HepG2 (cell line): ENCODE measurements around the gene MTHFD1. TPM values are rescaled to one million over a fixed set of nuclear protein-coding genes. Genes with fewer than 3 reads are reported as not detected.
A peak's percentile ranks its signal among the peaks of the same experiment; 100 is the strongest.

Experiments used
- PATZ1 ChIP-seq: sonication (generic); formaldehyde crosslinking; IDR thresholded peaks from 2 replicates; pipeline ENCODE4 v1.4.0; 2020; ENCODE audit warnings: missing genetic modification reagents
- RELA ChIP-seq: sonication (generic); formaldehyde crosslinking; IDR thresholded peaks from 2 replicates; pipeline ENCODE4 v1.4.0; 2020; ENCODE audit warnings: missing genetic modification reagents
- RXRB ChIP-seq: IDR thresholded peaks from 2 replicates; pipeline ENCODE4 v1.6.1; 2016; ENCODE audit warnings: borderline replicate concordance, missing genetic modification reagents, missing compliant biosample characterization
- SOX13 ChIP-seq, 3 experiments: fragments of 450-650 bp in 1 of 3; sonication (generic) in 1 of 3; formaldehyde crosslinking in 1 of 3; IDR thresholded peaks in 2 of 3; conservative IDR thresholded peaks in 1 of 3; 2 replicates each; pipeline versions ENCODE4 v1.5.0 to v1.6.1; 2016 to 2020; ENCODE audit warnings: antibody characterized with exemption in 1 of 3, mild to moderate bottlenecking in 1 of 3, missing compliant biosample characterization in 1 of 3, missing genetic modification reagents in 1 of 3, moderate library complexity in 1 of 3
- TOE1 ChIP-seq: sonication (generic); formaldehyde crosslinking; IDR thresholded peaks from 2 replicates; pipeline ENCODE4 v1.4.0; 2020; ENCODE audit warnings: mild to moderate bottlenecking, missing genetic modification reagents
- ZNF724P ChIP-seq: sonication (generic); formaldehyde crosslinking; IDR thresholded peaks from 2 replicates; pipeline ENCODE4 v1.8.0; 2022; ENCODE audit warnings: missing genetic modification reagents, borderline replicate concordance
- polyA plus RNA-seq, 8 experiments: library from polyadenylated mRNA; depleted of rRNA in 3 of 8; stranded (reverse) in 7 of 8; unstranded in 1 of 8; fragments of >200 nt; fragmentation: Illumina TruSeq in 4 of 8; extraction: Trizol in 4 of 8; gene quantifications; 2 replicates each; pipeline versions ENCODE4 v1.2.1 to v1.2.3, GENCODE V29; 2011 to 2016; ENCODE audit warnings: low read depth in 4 of 8, missing spikeins in 1 of 8, mixed read lengths in 1 of 8; ENCODE audit not compliant: insufficient read depth in 1 of 8
- total RNA-seq, 5 experiments: library from RNA; depleted of rRNA; stranded (reverse); fragments of >200 nt; fragmentation: Illumina TruSeq; extraction: Trizol; gene quantifications; 2 replicates each; pipeline ENCODE4 v1.2.3, GENCODE V29; 2016; ENCODE audit warnings: low read depth in 1 of 5
- TF ChIP-seq, protein P1 (sequence below), 2 experiments: IDR thresholded peaks; 2 replicates each; pipeline ENCODE4 v1.6.1; 2011 to 2012; ENCODE audit warnings: low read length in 2 of 2, borderline replicate concordance in 1 of 2, low read depth in 1 of 2, mild to moderate bottlenecking in 1 of 2, moderate library complexity in 1 of 2

The MTHFD1 gene
- total and polyA plus RNA-seq, 2 of the 13 experiments (the other 11 are each of a cell fraction or from before 2014, with no cell fraction given), result 31.0 to 106 TPM

- TF ChIP-seq, protein P1, sequence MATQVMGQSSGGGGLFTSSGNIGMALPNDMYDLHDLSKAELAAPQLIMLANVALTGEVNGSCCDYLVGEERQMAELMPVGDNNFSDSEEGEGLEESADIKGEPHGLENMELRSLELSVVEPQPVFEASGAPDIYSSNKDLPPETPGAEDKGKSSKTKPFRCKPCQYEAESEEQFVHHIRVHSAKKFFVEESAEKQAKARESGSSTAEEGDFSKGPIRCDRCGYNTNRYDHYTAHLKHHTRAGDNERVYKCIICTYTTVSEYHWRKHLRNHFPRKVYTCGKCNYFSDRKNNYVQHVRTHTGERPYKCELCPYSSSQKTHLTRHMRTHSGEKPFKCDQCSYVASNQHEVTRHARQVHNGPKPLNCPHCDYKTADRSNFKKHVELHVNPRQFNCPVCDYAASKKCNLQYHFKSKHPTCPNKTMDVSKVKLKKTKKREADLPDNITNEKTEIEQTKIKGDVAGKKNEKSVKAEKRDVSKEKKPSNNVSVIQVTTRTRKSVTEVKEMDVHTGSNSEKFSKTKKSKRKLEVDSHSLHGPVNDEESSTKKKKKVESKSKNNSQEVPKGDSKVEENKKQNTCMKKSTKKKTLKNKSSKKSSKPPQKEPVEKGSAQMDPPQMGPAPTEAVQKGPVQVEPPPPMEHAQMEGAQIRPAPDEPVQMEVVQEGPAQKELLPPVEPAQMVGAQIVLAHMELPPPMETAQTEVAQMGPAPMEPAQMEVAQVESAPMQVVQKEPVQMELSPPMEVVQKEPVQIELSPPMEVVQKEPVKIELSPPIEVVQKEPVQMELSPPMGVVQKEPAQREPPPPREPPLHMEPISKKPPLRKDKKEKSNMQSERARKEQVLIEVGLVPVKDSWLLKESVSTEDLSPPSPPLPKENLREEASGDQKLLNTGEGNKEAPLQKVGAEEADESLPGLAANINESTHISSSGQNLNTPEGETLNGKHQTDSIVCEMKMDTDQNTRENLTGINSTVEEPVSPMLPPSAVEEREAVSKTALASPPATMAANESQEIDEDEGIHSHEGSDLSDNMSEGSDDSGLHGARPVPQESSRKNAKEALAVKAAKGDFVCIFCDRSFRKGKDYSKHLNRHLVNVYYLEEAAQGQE (IDR thresholded peaks at IDR 0.05; ENCODE audit: borderline replicate concordance in 1 of 2, low read depth in 1 of 2, low read length in 2 of 2), result no peak; a peak in 1 of 4 replicates
- TF ChIP-seq TOE1 (CRISPR knock-in tag), result no peak
- no peak for TF ChIP-seq RELA
- TF ChIP-seq RXRB (CRISPR knock-in tag), result peak; percentile 38; the same call in 1 of the 2 replicates
- peak; percentile 32; the same call in 1 of the 2 replicates for TF ChIP-seq SOX13 (IDR thresholded peaks at IDR 0.05)
- 0 out of 4 replicates have a peak, but pooled peaks of 1 of the 2 experiments have one; percentile 12 for TF ChIP-seq SOX13 (CRISPR knock-in tag; conservative IDR thresholded peaks at IDR 0.05 in 1 of 2, IDR thresholded peaks at IDR 0.05 in 1 of 2)
- TF ChIP-seq PATZ1 (CRISPR knock-in tag), result 0 out of 2 replicates have a peak, but pooled peaks have one; percentile 15
- TF ChIP-seq ZNF724P, result no peak
These were observed at the start of gene MTHFD1 (continued) for GRCh38 chr14:64387782-64388532.
